HG02642 (cell line): Measurements from ENCODE around the gene CR1.
"Not testable (repeated sequence)": the region's sequence is repeated elsewhere in the genome, so short reads cannot be mapped to it uniquely, and the experiment has no call there.

Source experiments
- ATAC-seq: cut with Tn5 transposase; IDR thresholded peaks from one replicate; pipeline ENCODE4 v1.9.1; 2021; ENCODE audit warnings: mild to moderate bottlenecking; ENCODE audit not compliant: unreplicated experiment, poor library complexity

Gene CR1

DNA sequence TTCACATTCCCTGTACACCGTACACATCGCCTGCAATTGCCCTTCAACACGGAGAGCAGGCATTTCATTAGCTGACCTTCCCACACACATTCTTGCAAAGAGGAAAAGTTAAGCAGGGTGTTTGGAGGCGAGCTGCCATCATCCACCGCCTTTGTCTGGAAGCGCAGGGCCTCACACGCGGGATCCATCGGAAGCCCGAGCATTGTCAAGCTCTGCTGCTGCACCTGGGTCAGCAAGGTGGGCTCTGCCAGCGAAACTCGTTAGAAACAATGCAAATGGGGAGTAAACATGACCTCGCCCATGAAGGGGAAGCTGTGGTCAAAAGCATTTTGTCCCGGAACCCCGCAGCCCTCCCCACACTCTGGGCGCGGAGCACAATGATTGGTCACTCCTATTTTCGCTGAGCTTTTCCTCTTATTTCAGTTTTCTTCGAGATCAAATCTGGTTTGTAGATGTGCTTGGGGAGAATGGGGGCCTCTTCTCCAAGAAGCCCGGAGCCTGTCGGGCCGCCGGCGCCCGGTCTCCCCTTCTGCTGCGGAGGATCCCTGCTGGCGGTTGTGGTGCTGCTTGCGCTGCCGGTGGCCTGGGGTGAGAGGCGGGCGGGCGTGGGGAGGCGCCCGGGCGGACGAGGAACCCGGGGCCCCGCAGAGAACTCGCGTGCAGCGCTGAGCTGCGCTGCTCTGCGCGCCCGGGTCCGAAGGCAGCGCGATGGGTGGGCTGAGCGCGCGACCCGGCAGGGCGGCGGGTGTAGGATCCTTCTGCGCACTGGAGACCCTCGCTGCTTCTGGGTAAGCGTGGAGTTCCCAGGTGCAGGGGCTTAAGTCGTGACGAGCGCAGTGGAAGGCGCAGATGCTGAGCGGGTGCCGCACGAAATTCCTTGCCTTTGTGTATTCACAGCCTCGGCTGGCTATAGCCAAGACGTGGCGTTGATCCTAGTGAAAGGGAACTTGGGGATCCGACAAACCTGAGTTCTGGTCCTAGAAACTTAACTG, at the start of gene CR1:
Gene CR1, plus strand, starts transcription at position 357 of the 992 bp plus-strand sequence. Its CDS starts 111 bp downstream, at position 468.
- ATAC-seq: peak; percentile 75

DNA sequence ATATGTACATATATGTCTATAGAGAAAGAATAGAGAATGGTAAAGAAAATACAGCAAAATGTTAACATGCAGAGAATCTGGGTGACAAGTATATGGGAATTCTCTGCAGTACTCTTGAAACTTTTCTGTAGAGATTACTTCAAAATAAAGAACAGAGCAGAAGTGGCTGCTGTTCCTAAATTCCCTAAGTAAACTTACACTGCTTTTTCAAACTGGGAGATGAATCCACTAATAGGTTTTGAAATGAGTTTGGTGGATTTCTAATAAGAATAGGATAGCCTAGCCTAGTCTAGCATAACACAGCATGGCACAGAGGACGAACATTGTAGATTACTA, 42.3 kb upstream of the CR1 start:
- ATAC-seq: no peak

DNA sequence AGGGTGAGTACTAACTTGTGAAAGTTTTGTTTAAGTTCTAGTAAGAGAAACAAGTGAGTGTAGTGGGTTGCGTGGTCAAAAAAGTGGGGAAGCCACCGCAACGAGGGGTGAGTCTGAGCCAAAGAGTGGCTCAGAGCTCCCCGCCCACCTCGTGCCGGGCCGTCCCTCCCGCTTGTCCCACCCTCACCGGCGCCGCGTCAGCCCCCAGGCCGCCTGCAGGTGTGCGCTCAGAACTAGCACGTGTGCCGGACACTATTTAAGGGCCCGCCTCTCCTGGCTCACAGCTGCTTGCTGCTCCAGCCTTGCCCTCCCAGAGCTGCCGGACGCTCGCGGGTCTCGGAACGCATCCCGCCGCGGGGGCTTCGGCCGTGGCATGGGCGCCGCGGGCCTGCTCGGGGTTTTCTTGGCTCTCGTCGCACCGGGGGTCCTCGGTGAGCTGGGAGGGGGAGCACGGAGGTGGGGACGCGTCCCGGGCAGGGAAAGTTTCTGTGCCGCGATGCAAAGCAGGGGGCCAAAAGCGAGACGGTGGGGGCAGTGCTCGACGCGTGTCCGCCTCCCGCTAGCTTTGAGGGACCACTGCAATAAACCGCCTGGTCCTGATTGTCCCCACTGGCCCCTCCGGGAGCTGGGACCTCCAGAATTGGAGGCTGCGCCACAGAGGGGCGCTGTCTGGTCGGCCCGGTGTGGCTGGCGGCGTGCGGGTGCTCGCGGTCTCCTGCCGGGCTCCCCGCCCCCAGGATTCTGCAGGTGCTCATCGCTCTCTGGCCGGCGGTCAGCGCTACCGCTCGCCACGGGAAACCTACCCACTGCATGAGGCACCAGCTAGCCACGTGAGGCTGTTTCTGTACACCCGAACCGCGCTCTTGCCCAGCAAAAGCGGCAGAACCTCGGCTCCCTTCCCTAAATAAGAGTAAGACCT, 41.7 kb upstream of the CR1 start, which contains the start of gene CR2:
Gene CR2, plus strand, starts transcription at position 283 of the 919 bp plus-strand sequence. Its CDS starts 91 bp downstream, at position 374.
- ATAC-seq: peak; percentile 88

DNA sequence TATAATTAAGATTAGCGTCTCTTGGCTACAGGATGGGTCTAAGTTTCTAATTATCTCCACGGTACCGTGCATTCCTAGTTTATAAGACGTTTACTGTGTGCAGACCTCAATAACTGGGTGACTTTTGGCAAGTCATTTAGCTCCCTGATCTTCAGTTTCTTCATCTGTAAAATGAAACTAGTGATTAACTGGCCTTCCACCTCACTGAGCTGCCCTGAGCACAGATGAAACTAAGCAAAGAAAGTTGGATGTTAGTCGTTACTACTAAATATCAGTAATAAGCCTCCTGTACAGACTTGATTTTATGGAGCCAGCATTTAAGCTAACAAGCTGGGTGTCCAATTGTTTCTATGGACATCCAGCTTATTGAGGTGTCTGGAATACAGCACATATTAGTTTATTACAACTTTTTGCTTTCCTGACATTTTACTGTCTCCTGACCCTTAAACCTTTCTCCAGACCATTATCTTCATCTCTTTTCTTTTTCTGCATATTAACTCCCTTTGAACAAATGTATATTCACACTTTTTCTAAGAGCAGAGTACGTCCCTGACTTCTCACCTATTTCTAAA, 40.7 kb upstream of the CR1 start:
- ATAC-seq: no peak

DNA sequence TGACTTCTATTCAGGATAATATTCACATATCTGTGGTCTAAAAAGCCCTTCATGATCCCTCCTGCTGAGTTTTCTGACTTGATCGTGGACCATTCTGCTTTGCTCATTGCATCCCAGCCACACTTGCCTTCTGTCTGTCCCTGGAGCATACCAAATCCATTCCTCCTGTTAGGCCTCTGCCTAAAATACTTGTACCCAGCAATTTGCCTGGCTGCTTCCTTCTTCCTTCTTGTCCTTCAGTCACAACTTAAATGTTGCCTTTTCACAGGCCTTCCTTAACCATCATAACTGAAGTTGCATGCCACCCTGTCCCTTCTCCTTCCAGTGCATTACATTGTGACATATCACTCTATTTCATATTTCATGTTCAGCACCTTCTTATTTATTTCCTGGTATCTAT, 37.5 kb upstream of the CR1 start:
- ATAC-seq: no peak

DNA sequence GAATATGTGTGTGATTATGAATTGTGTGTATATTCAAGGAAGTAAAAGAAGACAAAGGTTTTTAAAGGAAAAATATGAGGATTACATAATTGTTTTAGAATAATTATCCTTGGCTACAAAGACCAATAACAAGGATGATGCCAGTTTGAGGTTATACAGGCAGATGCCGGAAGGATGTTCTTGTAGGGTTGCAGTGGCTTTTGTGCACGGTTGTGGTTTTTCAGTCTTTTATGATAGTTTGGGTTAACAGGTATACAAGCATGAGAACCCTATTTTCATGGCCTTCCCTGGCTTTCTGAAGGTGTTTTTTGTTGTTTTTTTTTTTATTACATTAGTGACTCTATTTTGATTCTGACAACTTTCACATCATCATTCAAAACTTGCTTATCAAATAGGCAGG, 36.9 kb upstream of the CR1 start:
- ATAC-seq: no peak

DNA sequence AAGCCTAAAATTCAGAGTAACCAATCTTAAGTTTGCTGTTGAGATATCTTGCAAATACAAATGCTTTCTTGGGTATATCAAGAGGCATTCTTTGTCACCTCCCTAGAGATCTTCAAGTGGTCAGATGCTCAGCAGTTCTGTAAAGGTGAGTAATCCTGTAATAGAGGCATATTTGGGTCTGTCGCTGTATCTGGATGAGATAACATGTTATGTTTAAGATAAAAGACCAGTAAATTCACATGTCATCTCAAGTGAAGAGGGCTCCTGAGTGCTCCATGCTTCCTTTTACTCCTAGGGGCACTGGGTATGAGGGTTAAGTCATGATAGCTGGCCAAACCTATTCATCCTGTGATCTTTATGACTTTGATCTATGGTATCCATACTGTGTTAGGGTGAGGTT, 34.3 kb upstream of the CR1 start:
- ATAC-seq: no peak

DNA sequence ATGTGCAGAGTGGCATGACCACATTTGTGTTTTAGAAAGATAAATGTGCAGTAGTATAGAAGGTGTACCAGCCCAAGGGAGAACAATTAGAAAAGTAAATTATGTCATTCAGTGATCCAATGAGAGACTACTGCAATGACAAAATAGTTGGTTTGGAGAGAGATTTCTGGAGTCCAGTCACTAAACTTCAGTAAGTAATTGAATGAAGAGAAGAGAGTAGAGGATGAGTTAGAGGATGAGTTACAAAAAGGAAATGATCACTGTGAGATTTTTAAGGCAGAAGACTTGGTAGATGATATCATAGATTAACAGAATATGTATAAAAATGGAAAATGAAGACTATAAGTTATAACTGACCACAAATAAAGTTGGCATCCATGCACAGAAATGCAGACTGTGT, 33.4 kb upstream of the CR1 start:
- ATAC-seq: no peak

DNA sequence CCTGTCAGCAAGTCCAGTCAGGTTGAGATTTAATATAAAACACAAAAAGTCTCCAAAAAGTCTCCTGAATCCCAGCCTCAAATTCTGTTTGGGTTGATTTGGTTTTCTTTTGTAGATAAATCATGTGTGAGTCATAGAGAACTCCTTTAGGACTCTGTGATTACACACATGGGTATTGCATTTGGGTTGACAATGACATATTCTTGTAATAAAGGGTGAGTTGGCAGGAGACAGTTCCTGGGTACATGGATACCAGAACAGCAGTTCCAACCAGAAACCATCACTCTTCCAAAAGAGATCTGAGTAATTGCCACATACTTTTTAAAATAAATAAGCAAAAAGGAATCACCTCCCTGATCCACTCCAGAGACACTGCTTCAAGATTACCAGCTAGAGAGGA, 32.9 kb upstream of the CR1 start:
- ATAC-seq: no peak

DNA sequence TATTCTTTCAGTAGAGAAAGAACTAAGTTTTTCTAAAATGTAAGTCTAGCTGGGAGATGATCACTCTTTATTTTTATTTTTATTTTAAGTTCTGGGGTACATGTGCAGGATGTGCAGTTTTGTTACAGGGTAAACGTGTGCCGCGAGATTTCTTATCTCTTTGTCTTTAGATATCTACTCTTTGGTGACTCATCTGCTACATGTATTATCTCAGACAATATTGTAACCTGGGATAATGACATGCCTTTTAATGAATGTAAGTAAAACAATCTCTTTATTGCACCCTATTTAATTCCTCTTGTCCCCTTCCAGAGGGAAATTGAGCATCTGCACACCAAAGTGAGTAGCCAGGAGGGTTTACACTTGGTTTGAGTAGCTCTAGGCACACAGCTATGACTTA, 32.4 kb upstream of the CR1 start:
- ATAC-seq: no peak

DNA sequence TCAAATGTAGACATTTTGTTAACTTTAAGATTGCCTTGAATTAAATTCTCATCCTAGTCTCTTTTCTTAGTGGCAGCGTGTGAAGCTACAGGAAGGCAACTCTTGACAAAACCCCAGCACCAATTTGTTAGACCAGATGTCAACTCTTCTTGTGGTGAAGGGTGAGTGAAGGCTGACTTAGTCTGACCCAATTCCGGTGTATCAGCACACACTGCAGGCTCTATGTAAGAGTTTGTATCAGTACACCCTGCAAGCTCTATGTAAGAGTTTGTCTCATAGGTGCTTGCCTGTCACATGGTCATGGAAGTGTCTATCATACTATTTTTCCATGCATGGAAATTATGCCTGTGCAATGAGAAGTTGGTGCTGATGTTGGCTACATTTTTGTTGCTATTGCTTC, 25.0 kb upstream of the CR1 start:
- no peak for ATAC-seq

DNA sequence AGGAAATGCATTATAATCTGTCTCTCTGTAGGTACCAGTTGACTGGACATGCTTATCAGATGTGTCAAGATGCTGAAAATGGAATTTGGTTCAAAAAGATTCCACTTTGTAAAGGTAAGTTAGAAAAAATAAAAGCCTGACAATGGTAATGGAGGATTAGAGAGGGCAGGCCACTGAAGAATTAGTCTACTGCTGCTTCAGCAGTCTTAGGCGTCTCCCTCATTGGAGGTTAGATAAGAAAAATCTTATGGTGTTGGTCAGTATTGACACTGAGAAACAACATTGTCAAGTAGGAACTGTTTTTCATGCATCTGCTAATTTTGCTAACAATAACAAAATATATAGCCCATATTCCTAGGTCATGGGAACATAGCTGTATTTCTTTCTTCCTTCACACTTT, 21.7 kb upstream of the CR1 start:
- no peak for ATAC-seq

DNA sequence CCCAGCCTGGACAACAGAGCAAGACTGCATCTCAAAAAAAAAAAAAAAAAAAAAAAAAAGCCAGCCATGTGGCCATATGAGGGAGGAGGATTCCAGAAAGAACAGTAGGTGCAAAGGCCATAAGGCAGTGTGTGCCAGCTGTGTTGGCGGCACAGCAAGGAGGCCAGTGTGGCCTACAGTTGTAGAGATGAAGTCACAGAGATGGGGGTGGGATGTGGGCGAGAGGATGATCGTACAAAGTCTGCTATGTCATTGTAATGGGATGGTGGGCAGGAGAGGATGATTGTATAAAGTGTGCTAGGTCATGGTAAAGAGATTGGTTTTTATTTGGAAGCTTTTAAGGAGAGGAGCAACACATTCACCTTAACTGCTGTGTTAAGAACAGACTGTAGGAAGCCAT, 9.8 kb upstream of the CR1 start:
- no peak for ATAC-seq

DNA sequence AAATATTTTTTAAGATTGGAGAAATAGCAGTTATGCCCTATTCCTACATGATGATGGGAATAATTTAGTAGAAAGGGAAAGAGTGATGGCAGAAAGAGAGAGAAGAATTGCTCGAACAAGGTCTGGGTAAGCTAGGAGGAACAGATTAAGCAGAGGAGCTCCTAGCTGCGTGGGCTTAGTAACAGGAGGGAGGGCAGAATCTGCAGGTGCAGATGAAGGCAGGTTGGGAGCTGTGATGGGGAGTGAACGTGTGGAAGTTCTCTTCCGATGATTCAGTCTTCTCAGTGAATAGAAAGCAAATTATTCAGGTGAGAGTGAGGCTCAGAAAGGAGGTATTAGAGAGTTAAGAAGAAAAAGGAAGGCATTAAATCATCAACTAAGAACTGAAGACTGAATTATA, 8.3 kb upstream of the CR1 start:
- ATAC-seq: no peak

DNA sequence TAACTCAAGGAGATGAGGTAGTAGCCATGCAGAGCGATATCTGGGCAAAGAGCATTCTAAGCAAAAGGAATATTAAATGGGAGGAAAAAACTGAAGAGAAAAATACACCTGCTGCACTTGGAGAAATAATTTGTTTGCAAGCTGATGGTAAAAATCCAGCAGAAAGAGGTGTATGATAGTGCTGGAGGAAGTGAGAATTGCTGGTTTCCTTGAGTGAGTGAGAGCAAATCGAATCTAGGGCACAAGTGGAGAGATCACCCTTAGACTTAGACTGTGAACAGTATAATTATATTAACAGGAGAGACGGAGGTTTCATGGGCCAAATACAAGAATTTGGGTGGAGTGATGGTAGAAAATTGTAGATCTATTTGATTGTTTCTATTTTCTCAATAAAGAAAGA, 2.7 kb upstream of the CR1 start:
- no peak for ATAC-seq

DNA sequence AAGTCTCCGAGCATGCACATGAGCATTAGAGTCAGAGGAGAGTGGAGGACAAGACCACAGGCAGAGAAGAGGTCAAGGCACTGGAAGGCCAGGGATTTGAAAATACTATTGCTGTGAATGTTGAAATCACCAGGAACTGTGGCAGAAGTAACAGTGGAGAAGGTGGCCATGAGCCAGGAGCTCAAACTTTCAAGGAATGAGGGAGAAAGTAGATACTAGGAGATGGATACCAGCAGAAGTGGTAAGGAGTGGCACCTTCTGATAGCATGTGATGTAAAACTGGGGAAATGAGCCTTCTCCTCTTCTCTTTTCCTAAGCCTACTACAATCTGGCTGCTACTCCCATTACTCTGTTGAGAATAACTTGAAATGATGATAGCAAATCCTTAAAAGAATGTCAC, 1.8 kb upstream of the CR1 start:
- ATAC-seq: no peak

DNA sequence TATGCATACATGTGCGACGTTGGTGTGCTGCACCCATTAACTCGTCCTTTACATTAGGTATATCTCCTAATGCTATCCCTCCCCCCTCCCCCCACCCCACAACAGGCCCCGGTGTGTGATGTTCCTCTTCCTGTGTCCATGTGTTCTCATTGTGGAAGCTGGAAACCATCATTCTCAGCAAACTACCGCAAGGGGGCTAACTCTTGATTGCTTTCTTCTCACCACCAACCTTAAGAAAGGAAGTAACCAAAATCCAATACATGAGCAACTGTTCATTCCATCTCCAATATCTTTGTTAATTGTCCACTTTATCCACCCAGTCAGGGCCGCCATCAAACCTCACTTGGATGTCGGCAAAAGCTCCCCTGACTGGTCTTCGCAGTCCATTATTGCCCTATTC, 676 bp upstream of the CR1 start:
- not testable (repeated sequence) for ATAC-seq

DNA sequence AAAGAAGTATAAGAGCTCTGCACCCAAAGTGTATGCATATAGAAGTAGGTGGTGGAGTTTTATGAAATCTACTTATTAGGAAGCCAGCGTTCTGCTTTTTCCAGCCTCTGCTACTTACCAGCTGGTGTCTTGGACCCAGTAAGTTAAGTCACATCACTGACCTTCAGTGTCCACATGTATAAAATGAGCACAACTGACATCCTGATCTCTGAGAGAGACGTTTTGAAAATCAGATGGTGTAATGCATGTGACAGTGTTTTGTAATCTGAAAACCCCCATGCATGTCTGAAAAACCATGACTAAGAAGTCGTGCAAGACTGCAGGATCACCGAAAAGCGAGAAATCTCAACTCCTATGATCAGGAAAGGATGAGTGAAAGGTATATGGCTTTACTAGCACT, 2.0 kb downstream of the CR1 start:
- ATAC-seq: no peak

DNA sequence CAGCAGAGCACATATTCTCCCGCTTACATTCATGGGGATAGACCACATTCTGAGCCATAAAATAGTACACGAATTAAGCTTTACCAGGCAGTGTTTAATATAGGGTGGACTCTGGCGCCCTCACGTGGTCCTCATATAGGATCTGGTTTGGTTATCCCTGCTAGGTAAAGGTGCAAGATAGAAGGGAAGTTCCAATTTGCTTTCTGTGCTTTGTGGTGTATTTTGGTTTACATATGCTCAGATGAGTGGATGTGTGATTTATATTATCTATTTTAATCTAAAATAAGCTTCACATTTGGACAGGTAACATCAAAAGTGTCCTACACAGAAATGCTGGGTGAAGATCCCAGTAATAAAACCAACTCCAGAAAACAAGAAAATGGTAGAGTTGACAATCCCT, 3.6 kb downstream of the CR1 start:
- no peak for ATAC-seq

DNA sequence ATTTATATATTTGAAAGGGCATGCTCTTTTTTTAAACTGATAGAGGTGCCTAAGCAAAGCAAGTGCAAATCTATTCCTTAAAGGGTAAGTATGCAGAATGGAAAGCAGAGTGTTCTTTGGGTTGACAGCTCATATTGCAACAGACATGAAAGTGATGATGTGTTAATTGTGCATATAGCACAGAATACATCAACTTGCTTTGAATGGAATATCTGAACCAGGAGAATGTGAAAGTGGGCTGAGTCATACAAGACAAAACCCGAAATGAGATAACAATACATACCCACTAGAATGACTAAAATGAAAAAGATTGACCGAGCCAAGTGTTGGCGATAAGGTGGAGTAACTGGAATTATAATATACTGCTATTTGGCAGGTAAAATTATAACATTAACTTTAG, 4.3 kb downstream of the CR1 start:
- ATAC-seq: no peak

DNA sequence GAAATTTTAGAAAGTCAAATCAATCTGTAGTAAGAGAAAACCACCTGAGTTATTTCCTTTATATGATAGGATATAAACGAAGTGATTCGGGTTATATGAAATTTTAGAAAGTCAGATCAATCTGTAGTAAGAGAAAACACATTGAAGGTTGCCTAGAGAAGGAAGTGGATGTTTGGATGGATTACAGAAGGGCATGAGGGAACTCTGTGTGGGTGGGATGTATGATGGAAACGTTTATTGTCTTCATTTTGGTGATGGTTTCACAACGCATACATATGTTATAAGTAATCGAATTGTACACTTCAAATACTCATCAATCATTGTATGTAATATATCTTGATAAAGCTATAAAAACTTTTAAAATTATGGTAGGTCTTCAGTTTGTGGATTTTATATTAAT, 5.1 kb downstream of the CR1 start:
- no peak for ATAC-seq
